ENCODE results near the gene SH3RF3. TPM values are rescaled to one million over a fixed set of nuclear protein-coding genes. Genes with fewer than 3 reads are reported as not detected.

SH3RF3 gene
- polyA plus RNA-seq, 1 of the 3 experiments (the other 2 are of a cell fraction), result 1.9 TPM

DNA sequence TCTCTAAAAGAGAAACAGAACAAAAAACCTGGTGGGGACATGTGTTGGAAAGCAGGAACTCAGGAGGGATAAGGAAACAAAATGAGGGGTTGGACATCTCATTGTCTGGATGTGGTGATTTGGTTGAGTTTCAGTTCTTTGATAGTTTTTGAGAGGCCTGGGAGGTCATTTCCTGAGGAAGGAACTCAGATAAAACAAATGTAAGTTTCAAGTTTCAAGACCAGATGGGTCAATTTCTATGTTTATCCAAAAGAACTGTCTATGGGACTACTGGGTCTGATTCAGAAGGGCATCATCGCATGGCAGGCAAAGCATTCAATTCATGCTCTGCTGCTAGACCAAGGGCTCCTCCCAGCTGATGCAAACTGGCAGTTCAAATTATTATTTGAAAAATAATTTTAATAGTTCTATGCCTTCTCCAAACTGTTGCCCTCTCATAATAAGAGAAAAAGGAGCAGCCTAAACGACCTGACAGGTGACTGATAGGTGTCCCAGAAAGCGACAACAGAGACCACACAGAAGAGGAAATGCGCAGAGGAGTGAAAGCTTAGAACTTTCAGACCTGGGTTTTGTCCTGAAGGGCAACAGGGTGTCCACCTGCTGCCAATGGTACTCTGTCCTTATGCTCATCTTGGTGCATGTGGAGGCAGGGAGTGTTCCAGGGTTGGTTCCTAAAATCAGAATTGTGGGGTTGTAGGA lies 39.3 kb upstream of the SH3RF3 start (continued):
- TF ChIP-seq, protein P1, sequence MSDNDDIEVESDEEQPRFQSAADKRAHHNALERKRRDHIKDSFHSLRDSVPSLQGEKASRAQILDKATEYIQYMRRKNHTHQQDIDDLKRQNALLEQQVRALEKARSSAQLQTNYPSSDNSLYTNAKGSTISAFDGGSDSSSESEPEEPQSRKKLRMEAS (IDR thresholded peaks at IDR 0.05; ENCODE audit: low read depth), result no peak
- TF ChIP-seq, protein P2, sequence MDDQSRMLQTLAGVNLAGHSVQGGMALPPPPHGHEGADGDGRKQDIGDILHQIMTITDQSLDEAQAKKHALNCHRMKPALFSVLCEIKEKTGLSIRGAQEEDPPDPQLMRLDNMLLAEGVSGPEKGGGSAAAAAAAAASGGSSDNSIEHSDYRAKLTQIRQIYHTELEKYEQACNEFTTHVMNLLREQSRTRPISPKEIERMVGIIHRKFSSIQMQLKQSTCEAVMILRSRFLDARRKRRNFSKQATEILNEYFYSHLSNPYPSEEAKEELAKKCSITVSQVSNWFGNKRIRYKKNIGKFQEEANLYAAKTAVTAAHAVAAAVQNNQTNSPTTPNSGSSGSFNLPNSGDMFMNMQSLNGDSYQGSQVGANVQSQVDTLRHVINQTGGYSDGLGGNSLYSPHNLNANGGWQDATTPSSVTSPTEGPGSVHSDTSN (IDR thresholded peaks at IDR 0.05), result no peak
- no peak for TF ChIP-seq MEF2A (IDR thresholded peaks at IDR 0.05; ENCODE audit: borderline replicate concordance, low read depth)
- no peak for TF ChIP-seq TAF1 (IDR thresholded peaks at IDR 0.05; ENCODE audit: borderline replicate concordance, low read depth, low read length)
- TF ChIP-seq RCOR1 (IDR thresholded peaks at IDR 0.05; ENCODE audit: low read length), result no peak
- no peak for TF ChIP-seq ELF1 (IDR thresholded peaks at IDR 0.05)
- TF ChIP-seq RFX5 (IDR thresholded peaks at IDR 0.05; ENCODE audit: low read length), result no peak
- TF ChIP-seq EP300 (IDR thresholded peaks at IDR 0.05; ENCODE audit: borderline replicate concordance in 1 of 2, low read depth in 1 of 2, low read length in 1 of 2), result no peak

DNA sequence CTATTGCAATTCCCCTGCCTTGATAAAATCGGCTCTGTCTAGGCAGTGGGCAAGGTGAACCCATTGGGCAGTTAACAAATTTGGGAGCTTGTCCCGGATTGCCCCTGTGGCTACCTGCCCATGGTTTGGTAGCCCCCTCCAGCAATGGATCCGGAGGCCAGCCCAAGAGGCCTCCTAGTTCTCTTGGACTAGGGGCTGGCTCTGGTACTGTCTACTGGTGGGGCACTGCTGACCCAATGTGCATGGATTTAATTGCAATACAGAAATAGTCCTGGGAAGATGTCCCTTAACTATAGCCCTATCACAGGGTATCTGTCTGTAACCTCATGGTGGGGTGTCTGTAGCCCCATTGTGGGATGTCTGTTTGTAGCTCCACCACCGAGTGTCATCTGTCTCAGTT lies 37.5 kb upstream of the SH3RF3 start:
- Histone ChIP-seq H3K4me1 (ENCODE audit: control insufficient read depth in 1 of 2, insufficient read depth in 2 of 2, low read depth in 1 of 2, low read length in 1 of 2) (no peaks in the 10 kb centered on the region), H3K9ac (no peak overlapping the region), H3F3A (replicated peaks; ENCODE audit: insufficient read depth) (no peaks in the 10 kb centered on the region), H3K4me2 (no peak overlapping the region), H3K36me3 (replicated peaks in 1 of 2; ENCODE audit: control insufficient read depth in 1 of 2, insufficient read depth in 2 of 2, low read length in 1 of 2) (no peaks in the 10 kb centered on the region), H3K4me3 (ENCODE audit: low read depth in 2 of 2, low read length in 1 of 2) (no peak overlapping the region), H3K27me3 (ENCODE audit: insufficient read depth) (no peaks in the 10 kb centered on the region; the same call in 1 of the 2 replicates), H2AFZ (ENCODE audit: low read depth) (no peak overlapping the region), H3K9me2 (no peaks in the 10 kb centered on the region), H4K20me1 (ENCODE audit: insufficient read depth) (no peaks in the 10 kb centered on the region), H3K79me2 (ENCODE audit: insufficient read depth) (no peaks in the 10 kb centered on the region), H3K9me3 (no peaks in the 10 kb centered on the region), H3K27ac (ENCODE audit: low read depth in 2 of 2, low read length in 1 of 2) (no peak overlapping the region)
- 48% methylated on average over 4 of the region's 4 CpGs for WGBS (ENCODE audit: low lambda C conversion rate)
- ChIA-PET POLR2A (no interaction called here), CTCF (interaction anchor here (0.7 kb wide), 1 partner anchor 200 kb away, joined by 3 read pairs; no protein-coding TSS in a partner anchor)
- no peak for DNase-seq
- TF ChIP-seq, protein P1 (IDR thresholded peaks at IDR 0.05; ENCODE audit: low read depth), result no peak
- TF ChIP-seq EP300 (IDR thresholded peaks at IDR 0.05; ENCODE audit: borderline replicate concordance in 1 of 2, low read depth in 1 of 2, low read length in 1 of 2) (no peak), NRF1 (IDR thresholded peaks at IDR 0.05; ENCODE audit: low read depth, low read length) (no peak), FOSL2 (IDR thresholded peaks at IDR 0.05; ENCODE audit: borderline replicate concordance, low read depth) (no peak), RAD21 (IDR thresholded peaks at IDR 0.05; ENCODE audit: low read length) (no peak), RCOR1 (IDR thresholded peaks at IDR 0.05; ENCODE audit: low read length) (no peak), NFIC (IDR thresholded peaks at IDR 0.05; ENCODE audit: borderline replicate concordance) (no peak), EZH2phosphoT487 (IDR thresholded peaks at IDR 0.05; ENCODE audit: borderline replicate concordance, low read depth) (no peak), FOXJ3 (CRISPR knock-in tag; IDR thresholded peaks at IDR 0.05) (no peak), POLR2AphosphoS5 (IDR thresholded peaks at IDR 0.05; ENCODE audit: low read depth, low read length) (no peak), RFX5 (IDR thresholded peaks at IDR 0.05; ENCODE audit: low read length) (no peak), GABPA (IDR thresholded peaks at IDR 0.05; ENCODE audit: low read depth) (no peak), TCF12 (IDR thresholded peaks at IDR 0.05) (no peak), JUND (IDR thresholded peaks at IDR 0.05) (no peak), GATA2 (CRISPR knock-in tag; IDR thresholded peaks at IDR 0.05) (no peak)
- TF ChIP-seq, protein P3, sequence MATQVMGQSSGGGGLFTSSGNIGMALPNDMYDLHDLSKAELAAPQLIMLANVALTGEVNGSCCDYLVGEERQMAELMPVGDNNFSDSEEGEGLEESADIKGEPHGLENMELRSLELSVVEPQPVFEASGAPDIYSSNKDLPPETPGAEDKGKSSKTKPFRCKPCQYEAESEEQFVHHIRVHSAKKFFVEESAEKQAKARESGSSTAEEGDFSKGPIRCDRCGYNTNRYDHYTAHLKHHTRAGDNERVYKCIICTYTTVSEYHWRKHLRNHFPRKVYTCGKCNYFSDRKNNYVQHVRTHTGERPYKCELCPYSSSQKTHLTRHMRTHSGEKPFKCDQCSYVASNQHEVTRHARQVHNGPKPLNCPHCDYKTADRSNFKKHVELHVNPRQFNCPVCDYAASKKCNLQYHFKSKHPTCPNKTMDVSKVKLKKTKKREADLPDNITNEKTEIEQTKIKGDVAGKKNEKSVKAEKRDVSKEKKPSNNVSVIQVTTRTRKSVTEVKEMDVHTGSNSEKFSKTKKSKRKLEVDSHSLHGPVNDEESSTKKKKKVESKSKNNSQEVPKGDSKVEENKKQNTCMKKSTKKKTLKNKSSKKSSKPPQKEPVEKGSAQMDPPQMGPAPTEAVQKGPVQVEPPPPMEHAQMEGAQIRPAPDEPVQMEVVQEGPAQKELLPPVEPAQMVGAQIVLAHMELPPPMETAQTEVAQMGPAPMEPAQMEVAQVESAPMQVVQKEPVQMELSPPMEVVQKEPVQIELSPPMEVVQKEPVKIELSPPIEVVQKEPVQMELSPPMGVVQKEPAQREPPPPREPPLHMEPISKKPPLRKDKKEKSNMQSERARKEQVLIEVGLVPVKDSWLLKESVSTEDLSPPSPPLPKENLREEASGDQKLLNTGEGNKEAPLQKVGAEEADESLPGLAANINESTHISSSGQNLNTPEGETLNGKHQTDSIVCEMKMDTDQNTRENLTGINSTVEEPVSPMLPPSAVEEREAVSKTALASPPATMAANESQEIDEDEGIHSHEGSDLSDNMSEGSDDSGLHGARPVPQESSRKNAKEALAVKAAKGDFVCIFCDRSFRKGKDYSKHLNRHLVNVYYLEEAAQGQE (IDR thresholded peaks at IDR 0.05; ENCODE audit: low read depth, low read length), result no peak
- TF ChIP-seq, protein P2 (IDR thresholded peaks at IDR 0.05), result no peak

Data from SK-N-SH (cell line).